H1 (cell line): ENCODE measurements around the gene SPDYE1. TPM values are rescaled to one million over a fixed set of nuclear protein-coding genes. Genes with fewer than 3 reads are reported as not detected.

Experiments used
- CTCF ChIA-PET: fragments of 300-600 bp; sonication (Branson Sonifier 250); formaldehyde crosslinking; loops from one replicate; lab custom pipeline; 2021; ENCODE audit not compliant: partially characterized antibody; lab: Charles Lee
- POLR2A ChIA-PET: fragments of 300-600 bp; sonication (Branson Sonifier 250); formaldehyde crosslinking; loops from one replicate; lab custom pipeline; 2021; ENCODE audit warnings: inconsistent platforms; ENCODE audit not compliant: partially characterized antibody; lab: Charles Lee
- DNase-seq, 2 experiments: peaks; one replicate each; pipeline versions ENCODE4 v3.0.0 to v3.0.0-alpha.2; 2010 to 2022; ENCODE audit warnings: low spot score in 2 of 2, low read depth in 1 of 2, mixed read lengths in 1 of 2
- FAIRE-seq: peaks from 2 replicates; lab custom pipeline; 2011; peaks lifted over from hg19 to GRCh38; lab: Jason Lieb, UNC
- H2AFZ ChIP-seq: 2 replicates; pipeline ENCODE4 v1.8.1; 2012; ENCODE audit warnings: low read length, inconsistent platforms
- H2AK5ac ChIP-seq: 2 replicates; pipeline ENCODE4 v1.6.1; 2013; ENCODE audit warnings: low read depth, low read length
- H2BK120ac ChIP-seq: replicated peaks from 2 replicates; pipeline ENCODE3; 2013; ENCODE audit warnings: low read depth, low read length, inconsistent platforms
- H2BK12ac ChIP-seq: 2 replicates; pipeline ENCODE4 v1.6.1; 2013; ENCODE audit warnings: low read depth, low read length
- H2BK15ac ChIP-seq: 2 replicates; pipeline ENCODE4 v1.6.1; 2013; ENCODE audit warnings: low read length
- H2BK20ac ChIP-seq: 2 replicates; pipeline ENCODE4 v1.6.1; 2013; ENCODE audit warnings: low read length
- H2BK5ac ChIP-seq: 2 replicates; pipeline ENCODE4 v1.6.1; 2013; ENCODE audit warnings: low read depth, low read length
- H3K14ac ChIP-seq: 2 replicates; pipeline ENCODE4 v1.6.1; 2013; ENCODE audit warnings: inconsistent platforms; ENCODE audit not compliant: insufficient read length
- H3K18ac ChIP-seq: 2 replicates; pipeline ENCODE4 v1.6.1; 2013; ENCODE audit warnings: low read length; ENCODE audit errors: extremely low read depth
- H3K23ac ChIP-seq: 2 replicates; pipeline ENCODE4 v1.6.1; 2013; ENCODE audit warnings: inconsistent platforms; ENCODE audit not compliant: insufficient read length
- H3K23me2 ChIP-seq: 2 replicates; pipeline ENCODE4 v1.6.1; 2013; ENCODE audit warnings: low read depth, low read length
- H3K27ac ChIP-seq: 2 replicates; pipeline ENCODE4 v1.6.1; 2011; ENCODE audit warnings: low read depth, low read length, inconsistent platforms
- H3K27me3 ChIP-seq, 4 experiments: replicated peaks in 1 of 4; 1 replicate in 1 of 4; 2 replicates in 3 of 4; pipeline versions ENCODE4 v1.6.1 to v1.8.1; 2011 to 2013; ENCODE audit warnings: low read length in 3 of 4, mild to moderate bottlenecking in 3 of 4, inconsistent platforms in 2 of 4, mixed read lengths in 2 of 4, moderate library complexity in 1 of 4; ENCODE audit not compliant: control insufficient read depth in 3 of 4, insufficient read depth in 3 of 4; ENCODE audit errors: extremely low read depth in 1 of 4
- H3K36me3 ChIP-seq, 4 experiments: 2 replicates each; pipeline versions ENCODE4 v1.6.1 to v1.8.1; 2011 to 2013; ENCODE audit warnings: mild to moderate bottlenecking in 4 of 4, low read length in 3 of 4, moderate library complexity in 2 of 4, control low read depth in 1 of 4, inconsistent platforms in 1 of 4; ENCODE audit not compliant: insufficient read depth in 4 of 4, control insufficient read depth in 2 of 4
- H3K4ac ChIP-seq: replicated peaks from 2 replicates; pipeline ENCODE3; 2013; ENCODE audit warnings: low read length, low read depth, mixed read lengths, inconsistent platforms; ENCODE audit not compliant: insufficient read length
- H3K4me1 ChIP-seq, 4 experiments: replicated peaks in 1 of 4; 1 replicate in 1 of 4; 2 replicates in 3 of 4; pipeline versions ENCODE4 v1.6.1 to v1.8.1; 2011 to 2013; ENCODE audit warnings: low read length in 3 of 4, inconsistent platforms in 2 of 4, mixed read lengths in 1 of 4; ENCODE audit not compliant: insufficient read depth in 4 of 4, control insufficient read depth in 3 of 4
- H3K4me2 ChIP-seq, 2 experiments: 2 replicates each; pipeline versions ENCODE4 v1.6.1 to v1.8.1; 2011 to 2013; ENCODE audit warnings: low read depth in 2 of 2, low read length in 2 of 2, control low read depth in 1 of 2, inconsistent platforms in 1 of 2, mild to moderate bottlenecking in 1 of 2; ENCODE audit not compliant: insufficient read depth in 1 of 2
- H3K4me3 ChIP-seq, 4 experiments: fragments of 200-600, 300-600 bp in 1 of 4; sonication (generic), shearing (Covaris generic), sonication (Bioruptor Twin) in 1 of 4; 2 replicates each; pipeline versions ENCODE4 v1.5.1 to v1.8.1; 2011 to 2016; ENCODE audit warnings: low read length in 4 of 4, low read depth in 3 of 4, control low read depth in 2 of 4, inconsistent platforms in 2 of 4, mild to moderate bottlenecking in 2 of 4, mixed read lengths in 1 of 4, moderate library complexity in 1 of 4; ENCODE audit not compliant: insufficient read depth in 2 of 4; ENCODE audit errors: extremely low read depth in 1 of 4
- H3K56ac ChIP-seq: replicated peaks from 2 replicates; pipeline ENCODE3; 2013; ENCODE audit warnings: low read depth, mild to moderate bottlenecking, mixed read lengths, low read length, inconsistent platforms; ENCODE audit not compliant: insufficient read length
- H3K79me1 ChIP-seq: 2 replicates; pipeline ENCODE4 v1.6.1; 2013; ENCODE audit warnings: low read depth, low read length, control low read depth
- H3K79me2 ChIP-seq, 2 experiments: 2 replicates each; pipeline versions ENCODE4 v1.6.1 to v1.8.1; 2012 to 2013; ENCODE audit warnings: low read length in 2 of 2, mild to moderate bottlenecking in 2 of 2, inconsistent platforms in 1 of 2; ENCODE audit not compliant: insufficient read depth in 2 of 2, control insufficient read depth in 1 of 2
- H3K9ac ChIP-seq, 4 experiments: replicated peaks in 1 of 4; 1 replicate in 1 of 4; 2 replicates in 3 of 4; pipeline versions ENCODE4 v1.6.1 to v1.8.1; 2011 to 2013; ENCODE audit warnings: low read depth in 3 of 4, low read length in 3 of 4, control low read depth in 2 of 4, mild to moderate bottlenecking in 2 of 4, moderate library complexity in 2 of 4, inconsistent platforms in 1 of 4; ENCODE audit errors: extremely low read depth in 1 of 4
- H3K9me3 ChIP-seq, 2 experiments: 2 replicates each; pipeline versions ENCODE4 v1.6.1 to v1.8.1; 2012 to 2013; ENCODE audit warnings: mild to moderate bottlenecking in 2 of 2, moderate library complexity in 2 of 2, control low read depth in 1 of 2, inconsistent platforms in 1 of 2, low read depth in 1 of 2, low read length in 1 of 2, mixed read lengths in 1 of 2; ENCODE audit not compliant: insufficient read depth in 2 of 2
- H4K20me1 ChIP-seq, 2 experiments: replicated peaks in 1 of 2; 2 replicates each; pipeline versions ENCODE3 to v1.8.1; 2011 to 2013; ENCODE audit warnings: inconsistent platforms in 2 of 2, low read length in 2 of 2, mild to moderate bottlenecking in 1 of 2; ENCODE audit not compliant: insufficient read depth in 2 of 2, control insufficient read depth in 1 of 2
- H4K5ac ChIP-seq: 2 replicates; pipeline ENCODE4 v1.6.1; 2013; ENCODE audit warnings: low read length, low read depth, mixed read lengths, inconsistent platforms; ENCODE audit not compliant: insufficient read length
- H4K8ac ChIP-seq: 2 replicates; pipeline ENCODE4 v1.8.0; 2013; ENCODE audit warnings: mild to moderate bottlenecking, moderate library complexity, low read length, inconsistent platforms; ENCODE audit not compliant: insufficient read depth; ENCODE audit errors: extremely low read depth
- H4K91ac ChIP-seq: replicated peaks from 2 replicates; pipeline ENCODE3; 2013; ENCODE audit warnings: low read length, mixed read lengths, inconsistent platforms; ENCODE audit not compliant: insufficient read length
- ASH2L ChIP-seq: fragments of 200-600, 300-600 bp; sonication (generic); IDR thresholded peaks from one replicate; pipeline ENCODE4 v1.7.1; 2017; ENCODE audit warnings: low read length
- ATF2 ChIP-seq: IDR thresholded peaks from 2 replicates; pipeline ENCODE4 v1.6.1; 2012; ENCODE audit warnings: low read length, inconsistent platforms
- CREB1 ChIP-seq: IDR thresholded peaks from 2 replicates; pipeline ENCODE4 v1.6.1; 2012; ENCODE audit warnings: inconsistent platforms
- CTCF ChIP-seq, 3 experiments: IDR thresholded peaks; 1 replicate in 2 of 3; 2 replicates in 1 of 3; pipeline versions ENCODE4 v1.5.1 to v1.6.1; 2011; ENCODE audit warnings: low read length in 3 of 3, mild to moderate bottlenecking in 3 of 3, inconsistent platforms in 2 of 3, low read depth in 1 of 3, moderate library complexity in 1 of 3; ENCODE audit not compliant: insufficient read depth in 1 of 3; ENCODE audit errors: control extremely low read depth in 1 of 3
- KDM5A ChIP-seq: fragments of 200-600 bp; IDR thresholded peaks from 2 replicates; pipeline ENCODE4 v1.7.1; 2012; ENCODE audit warnings: mild to moderate bottlenecking, low read length, inconsistent platforms, mixed read lengths
- PHF8 ChIP-seq: fragments of 200-600 bp; sonication (generic); conservative IDR thresholded peaks from 2 replicates; pipeline ENCODE4 v1.7.1; 2012; ENCODE audit warnings: low read depth, mild to moderate bottlenecking, inconsistent platforms, low read length, moderate library complexity
- SIX5 ChIP-seq: IDR thresholded peaks from 2 replicates; pipeline ENCODE4 v1.6.1; 2011; ENCODE audit warnings: mild to moderate bottlenecking, low read depth, low read length
- SP2 ChIP-seq: IDR thresholded peaks from 2 replicates; pipeline ENCODE4 v1.6.1; 2012; ENCODE audit warnings: mild to moderate bottlenecking, low read length, inconsistent platforms
- WGBS, 2 experiments: shearing (Covaris generic) in 1 of 2; methylation state at CpG; one replicate each; pipeline versions ENCODE4 v1.1.6 to v1.1.7; 2013 to 2015; ENCODE audit warnings: low lambda C conversion rate in 2 of 2, mixed read lengths in 2 of 2, inconsistent platforms in 1 of 2, low coverage in 1 of 2, missing lambda C conversion rate in 1 of 2; ENCODE audit not compliant: insufficient replicate concordance in 2 of 2, insufficient coverage in 1 of 2, insufficient read length in 1 of 2; ENCODE audit errors: extremely low coverage in 1 of 2, missing lambda C conversion rate in 1 of 2; 5-methylcytosine and 5-hydroxymethylcytosine counted together
- polyA plus RNA-seq, 7 experiments: library from polyadenylated mRNA; depleted of rRNA in 3 of 7; stranded (reverse) in 5 of 7; unstranded in 2 of 7; fragments of >200 nt in 5 of 7; fragments of 200-250 nt in 2 of 7; gene quantifications; 1 replicate in 5 of 7; 2 replicates in 1 of 7; 4 replicates in 1 of 7; pipeline versions ENCODE4 v1.2.1 to v1.2.3, GENCODE V29; 2011 to 2013; ENCODE audit warnings: missing spikeins in 2 of 7, mixed read lengths in 2 of 7
- total RNA-seq: library from RNA; stranded (reverse); fragmentation: NEBNext Ultra II Directional; extraction: Animal tissue kit (Norgen Biotek cat#: 25700); gene quantifications from 2 replicates; pipeline ENCODE4 v1.2.1, GENCODE V29; 2021

Gene SPDYE1
- total and polyA plus RNA-seq, 2 of the 8 experiments (the other 6 are each of a cell fraction or from before 2014, with no cell fraction given) = not detected

GRCh38 chr7:44057849-44058758 lies 60.4 kb downstream of the SPDYE1 start:
- H3K18ac ChIP-seq = no peak overlapping the region
- H3K9ac ChIP-seq = no peak overlapping the region
- H4K91ac ChIP-seq = no peak overlapping the region
- H2BK120ac ChIP-seq = no peak overlapping the region
- no peak overlapping the region for H4K5ac ChIP-seq
- no peaks in the 10 kb centered on the region for H3K79me1 ChIP-seq
- no peaks in the 10 kb centered on the region for H3K9me3 ChIP-seq
- no peak overlapping the region for H3K4ac ChIP-seq
- no peak overlapping the region for H2AK5ac ChIP-seq
- H4K8ac ChIP-seq = no peak overlapping the region
- CTCF ChIA-PET = interaction anchor here (0.6 to 2.5 kb wide), 2 partner anchors 13 to 1217 kb away, joined by 3 to 6 read pairs; no protein-coding TSS in a partner anchor
- no peaks in the 10 kb centered on the region for H3K79me2 ChIP-seq
- H2BK15ac ChIP-seq = no peak overlapping the region
- H3K4me3 ChIP-seq = no peak overlapping the region
- H3K4me1 ChIP-seq = no peaks in the 10 kb centered on the region
- H2BK20ac ChIP-seq = no peak overlapping the region
- peaks cover 5 to 18% of the 10 kb centered on the region in 2 experiments for H4K20me1 ChIP-seq
- H3K23me2 ChIP-seq = no peaks in the 10 kb centered on the region
- no peak for FAIRE-seq
- no peak for DNase-seq
- no peak overlapping the region for H3K4me2 ChIP-seq
- no peaks in the 10 kb centered on the region for H3K27me3 ChIP-seq
- H3K27ac ChIP-seq = no peak overlapping the region
- POLR2A ChIA-PET = interaction anchor here (1.2 kb wide), 1 partner anchor 14 kb away, joined by 4 read pairs; no protein-coding TSS in a partner anchor
- peaks cover 4 to 40% (median 31%) of the 10 kb centered on the region in 4 experiments for H3K36me3 ChIP-seq
- H2BK12ac ChIP-seq = no peak overlapping the region
- no peak overlapping the region for H2AFZ ChIP-seq
- H3K14ac ChIP-seq = no peak overlapping the region
- H2BK5ac ChIP-seq = no peak overlapping the region
- H3K56ac ChIP-seq = no peak overlapping the region
- no peak overlapping the region for H3K23ac ChIP-seq
- 86% methylated on average over 28 of the region's 30 CpGs; no CpG with 5 or more reads in 1 of the 2 experiments for WGBS, 2 experiments
- TF ChIP-seq CTCF (IDR thresholded peaks at IDR 0.05; ENCODE audit: control extremely low read depth in 1 of 3, insufficient read depth in 1 of 3, low read depth in 1 of 3, low read length in 3 of 3) (no peak), KDM5A (no peak), SIX5 (no peak), ASH2L (no peak), SP2 (no peak), PHF8 (no peak), CREB1 (no peak), ATF2 (no peak)
